Right lobe of liver (tissue), 6 donors: ENCODE measurements around the gene TPPP. TPM values are rescaled to one million over a fixed set of nuclear protein-coding genes. Genes with fewer than 3 reads are reported as not detected.

ENCODE experiments used
- ATAC-seq, 4 donors: fragments of 200-7000 bp; cut with Tn5 transposase; one replicate each; pipeline ENCODE4 v1.9.1; 2020; ENCODE audit warnings: mild to moderate bottlenecking in 4 of 4, moderate library complexity in 4 of 4
- DNase-seq, 3 donors: peaks; one replicate each; pipeline ENCODE4 v3.0.0-alpha.2; 2020
- H3K27ac ChIP-seq, 3 donors: fragments of 200-600 bp; one replicate each; pipeline ENCODE4 v1.8.0; 2022
- H3K27me3 ChIP-seq, 2 donors: fragments of 200-600 bp; one replicate each; pipeline ENCODE4 v1.8.0; 2022
- H3K36me3 ChIP-seq, 4 donors: fragments of 200-600 bp; sonication (generic) in 1 of 4; one replicate each; pipeline versions ENCODE4 v1.5.1 to v1.8.0; 2017 to 2022; ENCODE audit warnings: control low read depth in 1 of 4
- H3K4me1 ChIP-seq, 4 donors: fragments of 200-600 bp; sonication (generic) in 1 of 4; one replicate each; pipeline versions ENCODE4 v1.5.1 to v1.8.0; 2017 to 2022; ENCODE audit warnings: control low read depth in 1 of 4
- H3K4me3 ChIP-seq, 3 donors: fragments of 200-600 bp; one replicate each; pipeline ENCODE4 v1.8.0; 2022
- H3K9me3 ChIP-seq, 4 donors: fragments of 200-600 bp; sonication (generic) in 1 of 4; one replicate each; pipeline versions ENCODE4 v1.5.1 to v1.8.0; 2017 to 2022; ENCODE audit warnings: control low read depth in 1 of 4
- CTCF ChIP-seq, 4 donors: fragments of 200-600 bp in 3 of 4; fragments of 450-650 bp in 1 of 4; IDR thresholded peaks; one replicate each; pipeline versions ENCODE4 v1.5.1 to v1.8.0; 2016 to 2022; ENCODE audit warnings: antibody characterized with exemption in 4 of 4, mild to moderate bottlenecking in 2 of 4
- POLR2A ChIP-seq: fragments of 450-650 bp; IDR thresholded peaks from one replicate; pipeline ENCODE4 v1.6.1; 2017; ENCODE audit warnings: antibody characterized with exemption, mild to moderate bottlenecking
- whole genome bisulfite sequencing: methylation state at CpG from one replicate; pipeline ENCODE4 v1.1.6; 2018; ENCODE audit warnings: low coverage, low lambda C conversion rate; ENCODE audit not compliant: insufficient coverage; ENCODE audit errors: missing lambda C conversion rate; 5-methylcytosine and 5-hydroxymethylcytosine counted together
- intact Hi-C, 2 donors: fragments of 100-400 bp; cut with DNase I; formaldehyde crosslinking; loops; one replicate each; pipeline versions ENCODE4 v1.11.2 to v1.14.1; 2022
- total RNA-seq, 6 experiments: library from RNA; depleted of rRNA in 2 of 6; stranded (reverse); fragments of >200 nt in 2 of 6; fragmentation: NEBNext Ultra II Directional in 3 of 6; extraction: Animal tissue kit (Norgen Biotek cat#: 25700) in 3 of 6; gene quantifications; one replicate each; pipeline versions ENCODE4 v1.1.0 to v1.2.4, GENCODE V29; 2016 to 2023
- donor health status: DM: no; HTN: yes; CAD: no.
- donor health status: DM: no; HTN: no; CAD: no.
- donor health status: DM: no; HTN: no; CAD: no.
- donor health status: DM: no; HTN: yes; CAD: no.
- donor health status: DM: no; HTN: yes; CAD: no.

TPPP gene
- total RNA-seq, 6 experiments from 2014 or later, result 1.9 to 4.3 (median 2.4) TPM

GRCh38 chr5:627840-628239 is 65.3 kb downstream of the TPPP start:
- WGBS, result 97% methylated on average over 21 of the region's 24 CpGs
- H3K27me3 ChIP-seq, result no peaks in the 10 kb centered on the region
- DNase-seq (no peak), ATAC-seq (no peak)
- H3K4me3 ChIP-seq, result no peak overlapping the region
- H3K27ac ChIP-seq, result no peak overlapping the region
- intact Hi-C loops, result no loop called here
- TF ChIP-seq POLR2A (no peak), CTCF (IDR thresholded peaks at IDR 0.05) (no peak)
- no peaks in the 10 kb centered on the region for H3K4me1 ChIP-seq
- peaks cover 0 to 9% (median 0%) of the 10 kb centered on the region in 4 donors for H3K36me3 ChIP-seq
- H3K9me3 ChIP-seq, result no peaks in the 10 kb centered on the region

GRCh38 chr5:626850-627249 is 66.3 kb downstream of the TPPP start:
- DNase-seq (no peak), ATAC-seq (no peak)
- Histone ChIP-seq H3K4me1 (no peaks in the 10 kb centered on the region), H3K27me3 (no peaks in the 10 kb centered on the region), H3K27ac (no peak overlapping the region), H3K9me3 (no peaks in the 10 kb centered on the region), H3K4me3 (no peak overlapping the region), H3K36me3 (peaks cover 0 to 9% (median 0%) of the 10 kb centered on the region in 4 donors)
- WGBS, result 88% methylated on average over 3 of the region's 3 CpGs
- intact Hi-C loops, result no loop called here
- TF ChIP-seq CTCF (IDR thresholded peaks at IDR 0.05) (no peak), POLR2A (no peak)

GRCh38 chr5:625516-625915 is 67.6 kb downstream of the TPPP start:
- H3K36me3 ChIP-seq, result peaks cover 0 to 9% (median 0%) of the 10 kb centered on the region in 4 donors
- no peaks in the 10 kb centered on the region for H3K27me3 ChIP-seq
- intact Hi-C loops, result no loop called here
- H3K9me3 ChIP-seq, result no peaks in the 10 kb centered on the region
- no peak overlapping the region for H3K27ac ChIP-seq
- no peaks in the 10 kb centered on the region for H3K4me1 ChIP-seq
- TF ChIP-seq POLR2A (no peak), CTCF (IDR thresholded peaks at IDR 0.05) (no peak)
- ATAC-seq (no peak), DNase-seq (peak in 1 of 3 donors; percentile 8)
- no peak overlapping the region for H3K4me3 ChIP-seq
- 91% methylated on average over 10 of the region's 16 CpGs for WGBS

- Histone ChIP-seq H3K9me3 (no peaks in the 10 kb centered on the region), H3K27ac (no peak overlapping the region), H3K36me3 (peaks cover 0 to 14% (median 0%) of the 10 kb centered on the region in 4 donors), H3K4me3 (no peak overlapping the region), H3K27me3 (no peaks in the 10 kb centered on the region), H3K4me1 (no peaks in the 10 kb centered on the region)
- 52% methylated on average over 3 of the region's 13 CpGs for WGBS
- intact Hi-C loops, result no loop called here
- ATAC-seq (peak in 1 of 4 donors; percentile 14), DNase-seq (peak in 1 of 3 donors; percentile 17)
- TF ChIP-seq POLR2A, result no peak
- TF ChIP-seq CTCF (IDR thresholded peaks at IDR 0.05), result no peak
These were observed 68.3 kb downstream of the TPPP start for GRCh38 chr5:624951-625230.
